Measurements from ENCODE around the gene RAD51B. TPM values are rescaled to one million over a fixed set of nuclear protein-coding genes. Genes with fewer than 3 reads are reported as not detected.

The RAD51B gene
- polyA plus RNA-seq, 3 donors = 3.6 to 11.6 (median 9.4) TPM

DNA sequence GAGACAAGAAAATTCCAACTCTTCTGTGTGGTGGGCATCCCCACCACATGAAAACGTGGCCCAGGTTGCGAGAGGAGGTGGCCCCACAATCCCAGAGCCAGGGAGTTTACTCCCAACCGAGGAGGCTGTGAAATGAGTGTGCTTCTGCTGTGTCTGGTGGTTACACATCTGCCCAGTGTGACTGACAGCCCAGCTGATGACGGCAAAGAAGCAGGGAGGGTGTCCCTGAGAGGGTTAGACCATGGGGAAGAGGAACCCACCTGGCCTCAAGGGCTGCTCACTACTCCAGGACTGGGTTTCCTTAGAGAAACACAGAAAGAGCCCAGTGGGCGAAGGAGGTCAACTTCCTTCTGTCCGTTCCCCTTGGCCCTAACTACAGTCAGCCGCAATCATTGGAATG is 948.7 kb downstream of the RAD51B start:
- H3K36me3 Mint-ChIP-seq = peaks cover 0 to 4% of the 10 kb centered on the region in 2 donors
- peaks cover 25% of the 10 kb centered on the region for H3K4me1 Mint-ChIP-seq
- DNase-seq = no peak
- H3K4me3 ChIP-seq (replicated peaks in 1 of 3; ENCODE audit: low read depth in 2 of 3, low read length in 3 of 3) = no peak overlapping the region
- H3K4me1 ChIP-seq (ENCODE audit: control insufficient read depth in 1 of 2, insufficient read depth in 2 of 2, low read length in 2 of 2) = peaks cover 14 to 24% of the 10 kb centered on the region in 2 donors
- H3K27ac Mint-ChIP-seq = no peak overlapping the region
- H3K36me3 ChIP-seq (replicated peaks in 1 of 2; ENCODE audit: control insufficient read depth in 1 of 2, insufficient read depth in 2 of 2, low read length in 2 of 2) = no peaks in the 10 kb centered on the region
- H2AFZ ChIP-seq (ENCODE audit: insufficient read depth, low read depth, low read length, poor library complexity, severe bottlenecking) = no peak overlapping the region
- no peak overlapping the region for H3K9ac ChIP-seq (ENCODE audit: insufficient read depth, low read length, poor library complexity, severe bottlenecking)
- peaks cover 0 to 6% (median 0%) of the 10 kb centered on the region in 7 donors for H3K9me3 Mint-ChIP-seq
- peak overlapping the region in 1 of 2 donors; percentile 15 for H3K4me3 Mint-ChIP-seq
- intact Hi-C loops (cut with micrococcal nuclease) = no loop called here
- peaks cover 0 to 26% of the 10 kb centered on the region in 2 donors for H3K27me3 ChIP-seq (ENCODE audit: control insufficient read depth in 2 of 2, insufficient read depth in 2 of 2, low read length in 2 of 2)
- no peak overlapping the region for H3K4me2 ChIP-seq (replicated peaks; ENCODE audit: extremely low read depth, low read length, poor library complexity, severe bottlenecking)
- H3K27me3 Mint-ChIP-seq (ENCODE audit: low read depth in 3 of 3) = peaks cover 35 to 72% (median 52%) of the 10 kb centered on the region in 3 donors
- no peak overlapping the region for H3K27ac ChIP-seq (ENCODE audit: low read depth in 1 of 2, low read length in 2 of 2)
- no peaks in the 10 kb centered on the region for H3K79me2 ChIP-seq (ENCODE audit: insufficient read depth, low read length)
- no peaks in the 10 kb centered on the region for H4K20me1 ChIP-seq (ENCODE audit: insufficient read depth, low read length)
- H3K9me3 ChIP-seq (replicated peaks in 1 of 2; ENCODE audit: control insufficient read depth in 1 of 2, insufficient read depth in 1 of 2, low read length in 2 of 2) = no peaks in the 10 kb centered on the region
- TF ChIP-seq, protein P1, sequence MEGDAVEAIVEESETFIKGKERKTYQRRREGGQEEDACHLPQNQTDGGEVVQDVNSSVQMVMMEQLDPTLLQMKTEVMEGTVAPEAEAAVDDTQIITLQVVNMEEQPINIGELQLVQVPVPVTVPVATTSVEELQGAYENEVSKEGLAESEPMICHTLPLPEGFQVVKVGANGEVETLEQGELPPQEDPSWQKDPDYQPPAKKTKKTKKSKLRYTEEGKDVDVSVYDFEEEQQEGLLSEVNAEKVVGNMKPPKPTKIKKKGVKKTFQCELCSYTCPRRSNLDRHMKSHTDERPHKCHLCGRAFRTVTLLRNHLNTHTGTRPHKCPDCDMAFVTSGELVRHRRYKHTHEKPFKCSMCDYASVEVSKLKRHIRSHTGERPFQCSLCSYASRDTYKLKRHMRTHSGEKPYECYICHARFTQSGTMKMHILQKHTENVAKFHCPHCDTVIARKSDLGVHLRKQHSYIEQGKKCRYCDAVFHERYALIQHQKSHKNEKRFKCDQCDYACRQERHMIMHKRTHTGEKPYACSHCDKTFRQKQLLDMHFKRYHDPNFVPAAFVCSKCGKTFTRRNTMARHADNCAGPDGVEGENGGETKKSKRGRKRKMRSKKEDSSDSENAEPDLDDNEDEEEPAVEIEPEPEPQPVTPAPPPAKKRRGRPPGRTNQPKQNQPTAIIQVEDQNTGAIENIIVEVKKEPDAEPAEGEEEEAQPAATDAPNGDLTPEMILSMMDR (IDR thresholded peaks at IDR 0.05) = no peak
- 43% methylated on average over 3 of the region's 7 CpGs for WGBS (ENCODE audit: insufficient coverage)

DNA sequence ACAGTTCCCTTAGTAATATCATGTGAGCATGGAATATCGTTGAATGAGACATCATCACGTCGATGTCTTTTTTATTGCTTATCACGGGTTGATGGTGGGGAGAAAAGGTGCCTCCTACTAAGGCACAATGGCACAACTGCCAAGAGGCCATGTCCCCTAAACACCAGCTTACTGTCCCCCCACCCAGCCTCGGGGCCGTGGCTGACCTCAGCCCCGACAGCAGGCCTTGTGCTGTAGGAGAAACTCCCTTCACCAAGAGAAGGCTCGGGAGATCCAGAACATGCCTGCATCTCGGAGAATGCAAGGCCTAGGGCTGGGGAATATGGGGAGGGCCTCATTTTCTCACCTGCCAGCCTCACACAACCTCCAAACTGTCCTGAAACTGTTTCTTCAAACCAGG is 950.5 kb downstream of the RAD51B start:
- intact Hi-C loops (cut with micrococcal nuclease) = no loop called here
- WGBS (ENCODE audit: insufficient coverage) = no CpG with 5 or more reads among the region's 9 CpGs
- H3K4me3 Mint-ChIP-seq = peak overlapping the region in 1 of 2 donors; percentile 56
- Histone ChIP-seq H3K4me3 (replicated peaks in 1 of 3; ENCODE audit: low read depth in 2 of 3, low read length in 3 of 3) (no peak overlapping the region), H3K4me2 (replicated peaks; ENCODE audit: extremely low read depth, low read length, poor library complexity, severe bottlenecking) (no peak overlapping the region), H2AFZ (ENCODE audit: insufficient read depth, low read depth, low read length, poor library complexity, severe bottlenecking) (no peak overlapping the region), H3K27ac (ENCODE audit: low read depth in 1 of 2, low read length in 2 of 2) (no peak overlapping the region), H3K4me1 (ENCODE audit: control insufficient read depth in 1 of 2, insufficient read depth in 2 of 2, low read length in 2 of 2) (peaks cover 14 to 24% of the 10 kb centered on the region in 2 donors), H3K79me2 (ENCODE audit: insufficient read depth, low read length) (no peaks in the 10 kb centered on the region), H4K20me1 (ENCODE audit: insufficient read depth, low read length) (no peaks in the 10 kb centered on the region), H3K36me3 (replicated peaks in 1 of 2; ENCODE audit: control insufficient read depth in 1 of 2, insufficient read depth in 2 of 2, low read length in 2 of 2) (no peaks in the 10 kb centered on the region), H3K9me3 (replicated peaks in 1 of 2; ENCODE audit: control insufficient read depth in 1 of 2, insufficient read depth in 1 of 2, low read length in 2 of 2) (no peaks in the 10 kb centered on the region), H3K27me3 (ENCODE audit: control insufficient read depth in 2 of 2, insufficient read depth in 2 of 2, low read length in 2 of 2) (peaks cover 0 to 22% of the 10 kb centered on the region in 2 donors), H3K9ac (ENCODE audit: insufficient read depth, low read length, poor library complexity, severe bottlenecking) (no peak overlapping the region)
- H3K27ac Mint-ChIP-seq = no peak overlapping the region
- H3K4me1 Mint-ChIP-seq = peaks cover 34% of the 10 kb centered on the region
- DNase-seq = no peak
- TF ChIP-seq, protein P1 (IDR thresholded peaks at IDR 0.05) = no peak
- H3K27me3 Mint-ChIP-seq (ENCODE audit: low read depth in 3 of 3) = peaks cover 27 to 59% (median 38%) of the 10 kb centered on the region in 3 donors
- H3K9me3 Mint-ChIP-seq = peaks cover 0 to 7% (median 2%) of the 10 kb centered on the region in 7 donors
- H3K36me3 Mint-ChIP-seq = peaks cover 0 to 4% of the 10 kb centered on the region in 2 donors
